MM.1S (cell line): ENCODE measurements around the gene ETHE1.

Source experiments
- CTCF ChIP-seq: fragments of 300-600 bp; sonication (generic); IDR thresholded peaks from 2 replicates; pipeline ENCODE4 v1.5.1; 2016; ENCODE audit warnings: antibody characterized with exemption, low read length, mixed read lengths
- EZH2phosphoT487 ChIP-seq: fragments of 300-600 bp; sonication (generic); IDR thresholded peaks from 2 replicates; pipeline ENCODE4 v1.6.1; 2018; ENCODE audit warnings: antibody characterized with exemption, low read length

- TF ChIP-seq CTCF (no peak), EZH2phosphoT487 (no peak)
These were observed 42.7 kb upstream of the ETHE1 start for GRCh38 chr19:43569657-43570056.
